Endothelial cell (in vitro differentiated cells): Measurements from ENCODE around the gene OCA2. TPM values are rescaled to one million over a fixed set of nuclear protein-coding genes. Genes with fewer than 3 reads are reported as not detected.

ENCODE experiments used
- DNase-seq: peaks from one replicate; pipeline ENCODE4 v3.0.0; 2021; ENCODE audit warnings: low spot score
- H3K27ac Mint-ChIP-seq: one replicate; pipeline ENCODE4 v1.8.0; 2021; ENCODE audit warnings: mixed read lengths, inconsistent platforms; ENCODE audit not compliant: unreplicated experiment
- H3K27me3 Mint-ChIP-seq: one replicate; pipeline ENCODE4 v1.8.0; 2021; ENCODE audit warnings: mild to moderate bottlenecking, moderate library complexity, mixed read lengths, inconsistent platforms; ENCODE audit not compliant: unreplicated experiment
- H3K36me3 Mint-ChIP-seq: one replicate; pipeline ENCODE4 v1.8.0; 2021; ENCODE audit warnings: mild to moderate bottlenecking, low read depth, mixed read lengths, inconsistent platforms; ENCODE audit not compliant: unreplicated experiment
- H3K4me1 Mint-ChIP-seq: one replicate; pipeline ENCODE4 v1.8.0; 2021; ENCODE audit warnings: mild to moderate bottlenecking, mixed read lengths, inconsistent platforms; ENCODE audit not compliant: unreplicated experiment
- H3K4me3 Mint-ChIP-seq: one replicate; pipeline ENCODE4 v1.8.0; 2021; ENCODE audit warnings: mild to moderate bottlenecking, mixed read lengths, inconsistent platforms; ENCODE audit not compliant: unreplicated experiment
- H3K9me3 Mint-ChIP-seq: one replicate; pipeline ENCODE4 v1.8.0; 2021; ENCODE audit warnings: mixed read lengths, inconsistent platforms; ENCODE audit not compliant: unreplicated experiment
- total RNA-seq: library from RNA; stranded (reverse); fragmentation: NEBNext Ultra II Directional; extraction: Animal tissue kit (Norgen Biotek cat#: 25700); gene quantifications from one replicate; pipeline ENCODE4 v1.2.1, GENCODE V29; 2021; ENCODE audit not compliant: unreplicated experiment
- TF ChIP-seq, protein P1 (sequence below): fragments of 200-600 bp; sonication (generic); IDR thresholded peaks from one replicate; pipeline ENCODE4 v1.5.0; 2021; ENCODE audit warnings: antibody characterized with exemption; ENCODE audit not compliant: unreplicated experiment

The OCA2 gene
- total RNA-seq, 1 donor from 2014 or later = not detected

DNA sequence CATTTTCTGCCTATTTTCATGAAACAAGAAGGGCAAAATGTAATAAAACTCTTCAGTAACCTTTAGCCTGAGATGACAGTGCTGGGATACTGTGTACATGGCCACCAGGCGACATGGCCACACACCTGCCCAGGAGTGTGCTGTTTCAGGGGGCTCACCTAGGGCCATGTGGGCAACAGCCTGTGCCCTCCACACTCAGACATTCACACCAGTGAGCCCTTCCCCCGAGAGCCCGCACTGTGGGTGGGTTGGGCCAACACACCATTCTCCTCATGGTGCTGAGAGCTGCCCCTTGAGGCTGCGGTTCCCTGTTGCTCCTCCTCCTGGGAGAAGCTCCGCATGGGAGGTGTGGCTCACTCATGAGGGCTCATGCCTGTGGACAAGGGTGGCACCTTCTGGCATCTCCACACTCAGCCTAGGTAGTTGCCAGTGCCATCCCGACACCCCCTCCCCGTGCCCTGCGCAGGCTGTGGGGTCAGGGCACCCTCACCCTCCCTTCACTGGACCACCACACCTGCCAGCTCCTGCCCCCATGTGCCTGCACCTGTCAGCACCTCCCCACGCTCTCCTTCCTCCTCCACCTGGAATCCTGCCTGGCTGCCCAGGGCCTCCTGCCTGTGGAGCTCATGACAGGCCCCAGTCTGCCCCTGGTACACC lies 19.7 kb downstream of the OCA2 start:
- DNase-seq = no peak
- Mint-ChIP-seq H3K36me3 (no peaks in the 10 kb centered on the region), H3K4me3 (no peak overlapping the region), H3K27me3 (peaks cover 1% of the 10 kb centered on the region), H3K27ac (no peak overlapping the region), H3K4me1 (no peaks in the 10 kb centered on the region), H3K9me3 (no peaks in the 10 kb centered on the region)
- TF ChIP-seq, protein P1, sequence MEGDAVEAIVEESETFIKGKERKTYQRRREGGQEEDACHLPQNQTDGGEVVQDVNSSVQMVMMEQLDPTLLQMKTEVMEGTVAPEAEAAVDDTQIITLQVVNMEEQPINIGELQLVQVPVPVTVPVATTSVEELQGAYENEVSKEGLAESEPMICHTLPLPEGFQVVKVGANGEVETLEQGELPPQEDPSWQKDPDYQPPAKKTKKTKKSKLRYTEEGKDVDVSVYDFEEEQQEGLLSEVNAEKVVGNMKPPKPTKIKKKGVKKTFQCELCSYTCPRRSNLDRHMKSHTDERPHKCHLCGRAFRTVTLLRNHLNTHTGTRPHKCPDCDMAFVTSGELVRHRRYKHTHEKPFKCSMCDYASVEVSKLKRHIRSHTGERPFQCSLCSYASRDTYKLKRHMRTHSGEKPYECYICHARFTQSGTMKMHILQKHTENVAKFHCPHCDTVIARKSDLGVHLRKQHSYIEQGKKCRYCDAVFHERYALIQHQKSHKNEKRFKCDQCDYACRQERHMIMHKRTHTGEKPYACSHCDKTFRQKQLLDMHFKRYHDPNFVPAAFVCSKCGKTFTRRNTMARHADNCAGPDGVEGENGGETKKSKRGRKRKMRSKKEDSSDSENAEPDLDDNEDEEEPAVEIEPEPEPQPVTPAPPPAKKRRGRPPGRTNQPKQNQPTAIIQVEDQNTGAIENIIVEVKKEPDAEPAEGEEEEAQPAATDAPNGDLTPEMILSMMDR = no peak

DNA sequence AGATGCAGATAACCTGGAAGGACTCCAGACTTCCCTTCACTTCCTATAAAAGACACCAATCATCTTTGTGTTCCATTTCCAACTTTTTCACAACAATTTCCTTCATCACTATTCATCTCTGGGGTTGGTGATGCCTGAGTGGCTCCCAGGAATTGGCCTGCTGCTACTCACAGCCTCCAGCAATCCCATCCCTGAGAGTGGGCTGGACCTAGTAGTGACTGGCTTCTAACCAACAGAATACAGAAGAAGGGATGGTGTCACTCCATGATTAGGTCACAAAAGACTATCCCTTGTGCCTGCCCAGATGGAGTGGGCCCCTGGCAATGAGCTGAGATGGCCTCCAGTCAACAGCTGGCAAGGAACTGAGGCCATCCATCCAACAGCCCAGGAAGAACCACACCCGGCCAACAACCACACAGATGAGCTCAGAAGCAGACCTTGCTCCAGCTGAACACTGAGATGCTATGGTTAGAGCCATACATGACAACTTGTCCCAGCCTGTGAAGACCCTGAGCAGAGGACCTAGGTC lies 20.9 kb downstream of the OCA2 start:
- Mint-ChIP-seq H3K9me3 (no peaks in the 10 kb centered on the region), H3K4me1 (no peaks in the 10 kb centered on the region), H3K27me3 (peaks cover 1% of the 10 kb centered on the region), H3K27ac (no peak overlapping the region), H3K36me3 (no peaks in the 10 kb centered on the region), H3K4me3 (no peak overlapping the region)
- TF ChIP-seq, protein P1 = no peak
- no peak for DNase-seq

DNA sequence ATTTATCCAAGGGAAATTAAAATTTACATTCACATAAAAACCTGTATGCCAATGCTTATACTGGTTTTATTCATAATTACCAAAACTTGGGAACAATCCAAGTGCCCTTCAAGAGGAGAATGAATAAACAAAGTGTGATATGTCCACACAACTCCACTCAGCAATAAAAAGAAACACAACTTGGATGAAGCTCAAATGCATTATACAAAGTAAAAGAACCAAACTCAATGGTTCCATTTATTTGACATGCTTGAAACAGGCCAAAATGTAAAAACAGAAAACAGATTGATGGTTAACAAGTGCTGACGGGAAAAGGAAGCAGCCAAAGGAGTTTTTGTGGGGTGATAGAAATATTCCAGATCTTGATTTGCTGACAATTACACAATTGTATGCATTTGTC lies 23.5 kb downstream of the OCA2 start:
- Mint-ChIP-seq H3K9me3 (no peaks in the 10 kb centered on the region), H3K4me1 (no peaks in the 10 kb centered on the region), H3K4me3 (no peak overlapping the region), H3K27me3 (peaks cover 4% of the 10 kb centered on the region), H3K27ac (no peak overlapping the region), H3K36me3 (no peaks in the 10 kb centered on the region)
- DNase-seq = no peak
- TF ChIP-seq, protein P1 = no peak

DNA sequence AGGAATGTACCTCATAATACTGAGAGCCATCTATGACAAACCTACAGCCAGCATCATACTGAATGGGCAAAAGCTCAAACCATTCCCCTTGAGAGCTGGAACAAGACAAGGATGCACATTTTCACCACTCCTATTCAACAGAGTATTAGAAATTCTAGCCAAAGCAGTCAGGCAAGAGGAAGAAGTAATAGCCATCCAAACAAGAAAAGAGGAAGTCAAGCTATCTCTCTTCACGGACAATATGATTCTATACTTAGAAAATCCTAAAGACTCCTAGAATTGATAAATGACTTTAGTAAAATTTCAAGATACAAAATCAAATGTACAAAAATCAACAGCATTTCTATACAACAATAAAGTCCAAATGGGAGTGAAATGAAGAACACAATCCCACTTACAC lies 30.2 kb downstream of the OCA2 start:
- no peaks in the 10 kb centered on the region for H3K9me3 Mint-ChIP-seq
- no peaks in the 10 kb centered on the region for H3K36me3 Mint-ChIP-seq
- peaks cover 3% of the 10 kb centered on the region for H3K27me3 Mint-ChIP-seq
- TF ChIP-seq, protein P1 = no peak
- no peak overlapping the region for H3K4me3 Mint-ChIP-seq
- DNase-seq = no peak
- H3K4me1 Mint-ChIP-seq = no peaks in the 10 kb centered on the region
- H3K27ac Mint-ChIP-seq = no peak overlapping the region

DNA sequence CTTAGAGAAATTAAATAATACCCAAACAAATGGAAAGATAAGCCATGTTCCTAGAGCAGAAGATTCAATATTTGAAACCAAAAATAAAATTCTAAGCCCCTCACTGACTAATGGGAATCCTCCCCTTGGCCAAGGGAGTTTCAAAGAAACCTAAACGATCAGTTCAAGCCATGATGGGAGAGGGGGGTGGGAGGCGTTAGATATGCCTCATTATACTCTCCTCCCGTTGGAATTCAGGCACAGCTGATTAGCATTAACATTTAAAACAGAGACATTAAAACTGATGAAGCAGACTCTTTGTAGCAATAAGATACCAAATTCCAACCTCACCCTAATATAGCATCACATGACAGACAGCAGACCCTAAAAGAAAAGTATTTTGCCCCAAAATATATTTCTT lies 32.9 kb downstream of the OCA2 start:
- Mint-ChIP-seq H3K9me3 (no peaks in the 10 kb centered on the region), H3K27ac (no peak overlapping the region), H3K27me3 (no peaks in the 10 kb centered on the region), H3K36me3 (no peaks in the 10 kb centered on the region), H3K4me3 (no peak overlapping the region), H3K4me1 (no peaks in the 10 kb centered on the region)
- DNase-seq = no peak
- TF ChIP-seq, protein P1 = no peak
